Endothelial cell of coronary artery (primary cell): ENCODE results near the gene TANC1. TPM values are rescaled to one million over a fixed set of nuclear protein-coding genes. Genes with fewer than 3 reads are reported as not detected.

Experiments
- total RNA-seq: library from RNA; depleted of rRNA; stranded (reverse); fragments of >200 nt; gene quantifications from 2 replicates; pipeline ENCODE4 v1.2.3, GENCODE V29; 2014

Gene TANC1
- 47.5 and 75.6 TPM in 2 replicates for total RNA-seq

DNA sequence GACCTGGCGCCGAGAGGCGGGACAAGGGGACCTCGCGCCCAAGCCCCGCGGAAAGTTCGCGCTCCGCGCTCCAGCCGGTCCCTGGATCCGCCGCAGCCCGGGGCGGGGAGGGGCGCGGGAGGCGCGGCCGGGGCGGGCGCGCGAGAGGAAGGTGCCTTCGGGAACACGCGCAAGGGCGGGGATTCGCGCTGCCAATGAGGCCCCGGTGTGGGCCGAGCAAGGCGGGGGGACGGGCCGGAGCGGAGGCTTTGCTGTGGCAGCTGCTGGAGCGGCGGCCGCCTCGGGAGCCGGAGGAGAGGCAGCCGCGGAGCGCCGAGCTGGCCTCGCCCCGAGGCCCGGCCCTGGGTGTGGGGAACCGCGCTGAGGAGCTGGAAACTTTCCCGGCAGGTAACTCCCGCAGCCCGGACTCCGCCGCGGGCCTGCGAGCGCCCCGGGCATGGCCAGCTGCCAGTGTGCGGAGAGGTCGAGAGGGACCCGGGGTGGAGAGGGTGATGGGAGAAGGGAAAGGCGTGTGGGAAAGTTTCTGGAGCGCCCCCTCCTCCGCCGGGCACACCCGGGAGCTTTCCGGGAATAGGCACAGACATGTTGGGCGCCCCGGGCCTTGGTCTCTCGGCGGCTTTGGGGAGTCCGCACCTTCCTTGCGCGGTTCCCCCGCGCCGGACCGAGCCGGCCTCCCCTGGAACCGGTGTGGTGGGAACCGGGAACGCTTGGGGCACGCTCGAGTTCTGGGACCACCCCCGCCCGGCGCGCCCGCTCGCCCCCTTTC lies at the start of gene TANC1:
TANC1 (plus strand) TSS at position 245 of the 766 bp plus-strand sequence. CDS start 97,271 bp downstream, outside the sequence.

Other genes with a start within 250 kb of the TANC1 start
- not detected in 2 replicates for gene DAPL1, start 173.3 kb upstream of the TANC1 start, total RNA-seq